HCT116 (cell line): ENCODE results near the gene SVBP.

Source experiments
- CTCF ChIP-seq, 3 experiments: fragments of 200-600 bp in 1 of 3; sonication (generic) in 1 of 3; IDR thresholded peaks in 2 of 3; conservative IDR thresholded peaks in 1 of 3; 2 replicates each; pipeline ENCODE4 v1.5.1; 2012 to 2017; ENCODE audit warnings: low read depth in 2 of 3, low read length in 2 of 3, antibody characterized with exemption in 1 of 3, borderline replicate concordance in 1 of 3, control low read depth in 1 of 3, mild to moderate bottlenecking in 1 of 3, mixed read lengths in 1 of 3, mixed run types in 1 of 3, moderate library complexity in 1 of 3; ENCODE audit not compliant: insufficient read depth in 1 of 3
- EZH2 ChIP-seq: fragments of 200-600 bp; sonication (generic); IDR thresholded peaks from 2 replicates; pipeline ENCODE4 v1.6.1; 2017; ENCODE audit warnings: antibody characterized with exemption, mixed run types
- MAX ChIP-seq: IDR thresholded peaks from 2 replicates; pipeline ENCODE4 v1.6.1; 2012
- POLR2A ChIP-seq: IDR thresholded peaks from 2 replicates; pipeline ENCODE4 v1.7.0; 2011; ENCODE audit warnings: borderline replicate concordance; ENCODE audit not compliant: insufficient read depth, insufficient read length; ENCODE audit errors: extremely low read depth
- POLR2AphosphoS5 ChIP-seq: IDR thresholded peaks from 2 replicates; pipeline ENCODE4 v1.6.1; 2011; ENCODE audit warnings: mild to moderate bottlenecking, low read depth, low read length, moderate library complexity
- TCF7L2 ChIP-seq: IDR thresholded peaks from 2 replicates; pipeline ENCODE4 v1.7.0; 2011; ENCODE audit warnings: borderline replicate concordance, inconsistent platforms; ENCODE audit not compliant: insufficient read depth, insufficient read length; ENCODE audit errors: extremely low read depth
- YY1 ChIP-seq: IDR thresholded peaks from 2 replicates; pipeline ENCODE4 v1.6.1; 2011; ENCODE audit warnings: low read length, low read depth, moderate library complexity, mild to moderate bottlenecking; ENCODE audit not compliant: insufficient replicate concordance; ENCODE audit errors: extremely low read depth
- TF ChIP-seq, protein P1 (sequence below): IDR thresholded peaks from 2 replicates; pipeline ENCODE4 v1.6.1; 2012; ENCODE audit warnings: low read depth

GRCh38 chr1:42861014-42861399 is 43.8 kb upstream of the SVBP start:
- TF ChIP-seq POLR2A (no peak), POLR2AphosphoS5 (no peak), CTCF (IDR thresholded peaks at IDR 0.05 in 2 of 3, conservative IDR thresholded peaks at IDR 0.05 in 1 of 3; ENCODE audit: borderline replicate concordance in 1 of 3, insufficient read depth in 1 of 3, low read depth in 2 of 3, low read length in 2 of 3) (no peak), EZH2 (no peak), YY1 (no peak), TCF7L2 (no peak), MAX (no peak)
- TF ChIP-seq, protein P1, sequence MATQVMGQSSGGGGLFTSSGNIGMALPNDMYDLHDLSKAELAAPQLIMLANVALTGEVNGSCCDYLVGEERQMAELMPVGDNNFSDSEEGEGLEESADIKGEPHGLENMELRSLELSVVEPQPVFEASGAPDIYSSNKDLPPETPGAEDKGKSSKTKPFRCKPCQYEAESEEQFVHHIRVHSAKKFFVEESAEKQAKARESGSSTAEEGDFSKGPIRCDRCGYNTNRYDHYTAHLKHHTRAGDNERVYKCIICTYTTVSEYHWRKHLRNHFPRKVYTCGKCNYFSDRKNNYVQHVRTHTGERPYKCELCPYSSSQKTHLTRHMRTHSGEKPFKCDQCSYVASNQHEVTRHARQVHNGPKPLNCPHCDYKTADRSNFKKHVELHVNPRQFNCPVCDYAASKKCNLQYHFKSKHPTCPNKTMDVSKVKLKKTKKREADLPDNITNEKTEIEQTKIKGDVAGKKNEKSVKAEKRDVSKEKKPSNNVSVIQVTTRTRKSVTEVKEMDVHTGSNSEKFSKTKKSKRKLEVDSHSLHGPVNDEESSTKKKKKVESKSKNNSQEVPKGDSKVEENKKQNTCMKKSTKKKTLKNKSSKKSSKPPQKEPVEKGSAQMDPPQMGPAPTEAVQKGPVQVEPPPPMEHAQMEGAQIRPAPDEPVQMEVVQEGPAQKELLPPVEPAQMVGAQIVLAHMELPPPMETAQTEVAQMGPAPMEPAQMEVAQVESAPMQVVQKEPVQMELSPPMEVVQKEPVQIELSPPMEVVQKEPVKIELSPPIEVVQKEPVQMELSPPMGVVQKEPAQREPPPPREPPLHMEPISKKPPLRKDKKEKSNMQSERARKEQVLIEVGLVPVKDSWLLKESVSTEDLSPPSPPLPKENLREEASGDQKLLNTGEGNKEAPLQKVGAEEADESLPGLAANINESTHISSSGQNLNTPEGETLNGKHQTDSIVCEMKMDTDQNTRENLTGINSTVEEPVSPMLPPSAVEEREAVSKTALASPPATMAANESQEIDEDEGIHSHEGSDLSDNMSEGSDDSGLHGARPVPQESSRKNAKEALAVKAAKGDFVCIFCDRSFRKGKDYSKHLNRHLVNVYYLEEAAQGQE = no peak
